A549 (cell line): Measurements from ENCODE around the gene PSMA7. TPM values are rescaled to one million over a fixed set of nuclear protein-coding genes. Genes with fewer than 3 reads are reported as not detected.

ENCODE experiments used
- ATAC-seq, 2 experiments: fragments of 200-7000 bp in 1 of 2; fragments of >200 bp in 1 of 2; cut with Nextera tagmentation in 1 of 2; cut with Tn5 transposase in 1 of 2; 3 replicates each; pipeline versions ENCODE4 v1.8.0 to v1.9.1; 2018 to 2020; ENCODE audit warnings: mild to moderate bottlenecking in 1 of 2, moderate library complexity in 1 of 2
- CTCF ChIA-PET: fragments of 300-600 bp; sonication (Branson Sonifier 250); formaldehyde crosslinking; extraction: SDS; loops from one replicate; lab custom pipeline; 2021; ENCODE audit warnings: antibody characterized with exemption, inconsistent platforms; lab: Yijun Ruan, JAX
- POLR2A ChIA-PET: fragments of 350-600 bp; formaldehyde crosslinking; extraction: SDS; loops from one replicate; lab custom pipeline; 2021; ENCODE audit warnings: antibody characterized with exemption, inconsistent platforms; lab: Yijun Ruan, JAX
- DNase-seq, 2 experiments: peaks; one replicate each; pipeline versions ENCODE4 v3.0.0 to v3.0.0-alpha.2; 2011 to 2016; ENCODE audit warnings: low read depth in 1 of 2, low spot score in 1 of 2
- FAIRE-seq: peaks from 2 replicates; lab custom pipeline; 2011; peaks lifted over from hg19 to GRCh38; lab: Jason Lieb, UNC
- H3K27ac ChIP-seq, 2 experiments: fragments of >200 bp; sonication (Bioruptor Twin); formaldehyde crosslinking; 3 replicates each; pipeline ENCODE4 v1.5.1; 2016 to 2017
- H3K4me1 ChIP-seq: fragments of >200 bp; sonication (Bioruptor Twin); formaldehyde crosslinking; 3 replicates; pipeline ENCODE4 v1.6.1; 2016
- H3K4me2 ChIP-seq: fragments of >200 bp; sonication (Bioruptor Twin); formaldehyde crosslinking; 3 replicates; pipeline ENCODE4 v1.6.1; 2016
- H3K4me3 ChIP-seq: fragments of >200 bp; sonication (Bioruptor Twin); formaldehyde crosslinking; 3 replicates; pipeline ENCODE4 v1.5.1; 2016
- H3K9me3 ChIP-seq: fragments of >200 bp; sonication (Bioruptor Twin); formaldehyde crosslinking; 3 replicates; pipeline ENCODE4 v1.6.1; 2016
- BHLHE40 ChIP-seq: IDR thresholded peaks from 2 replicates; pipeline ENCODE4 v1.6.1; 2012; ENCODE audit warnings: low read depth, low read length, inconsistent platforms
- CBX2 ChIP-seq: fragments of 200-600 bp; sonication (generic); IDR thresholded peaks from 2 replicates; pipeline ENCODE4 v1.6.1; 2016; ENCODE audit warnings: low read depth, mild to moderate bottlenecking, borderline replicate concordance
- CBX8 ChIP-seq: fragments of 200-600 bp; sonication (generic); IDR thresholded peaks from 2 replicates; pipeline ENCODE4 v1.6.1; 2016
- CHD4 ChIP-seq: fragments of 200-600 bp; sonication (generic); IDR thresholded peaks from 2 replicates; pipeline ENCODE4 v1.6.1; 2016; ENCODE audit warnings: antibody characterized with exemption, mild to moderate bottlenecking, borderline replicate concordance
- EHF ChIP-seq: fragments of 250-450 bp; sonication (Bioruptor Pico); IDR thresholded peaks from 2 replicates; pipeline ENCODE4 v1.5.0; 2020; ENCODE audit warnings: mild to moderate bottlenecking
- EP300 ChIP-seq, 2 experiments: fragments of >200 bp; sonication (Bioruptor Twin); formaldehyde crosslinking; IDR thresholded peaks; 2 replicates in 1 of 2; 3 replicates in 1 of 2; pipeline ENCODE4 v1.6.1; 2016 to 2017
- FOSB ChIP-seq: fragments of 250-450 bp; sonication (Bioruptor Pico); IDR thresholded peaks from 2 replicates; pipeline ENCODE4 v1.5.0; 2020; ENCODE audit warnings: mild to moderate bottlenecking, moderate library complexity
- FOSL2 ChIP-seq, 2 experiments: fragments of 450-650 bp in 1 of 2; fragments of >200 bp in 1 of 2; sonication (Bioruptor Twin) in 1 of 2; formaldehyde crosslinking; IDR thresholded peaks; 2 replicates each; pipeline versions ENCODE4 v1.5.0 to v1.6.1; 2016 to 2020; ENCODE audit warnings: mild to moderate bottlenecking in 1 of 2, moderate library complexity in 1 of 2
- FOXS1 ChIP-seq: fragments of 250-450 bp; sonication (Bioruptor Pico); IDR thresholded peaks from 2 replicates; pipeline ENCODE4 v1.5.0; 2020; ENCODE audit warnings: mild to moderate bottlenecking, moderate library complexity
- GATA3 ChIP-seq: IDR thresholded peaks from 2 replicates; pipeline ENCODE4 v1.6.1; 2012; ENCODE audit warnings: borderline replicate concordance
- HOXB5 ChIP-seq: fragments of 250-450 bp; sonication (Bioruptor Pico); IDR thresholded peaks from 2 replicates; pipeline ENCODE4 v1.5.0; 2020; ENCODE audit warnings: mild to moderate bottlenecking, moderate library complexity
- JUN ChIP-seq, 2 experiments: fragments of >200 bp; sonication (Bioruptor Twin); formaldehyde crosslinking; IDR thresholded peaks; 2 replicates in 1 of 2; 3 replicates in 1 of 2; pipeline ENCODE4 v1.6.1; 2016 to 2017
- KDM1A ChIP-seq: fragments of 200-600 bp; sonication (generic); IDR thresholded peaks from 2 replicates; pipeline ENCODE4 v1.6.1; 2016; ENCODE audit warnings: low read depth, mild to moderate bottlenecking
- KDM5A ChIP-seq: fragments of 200-600 bp; sonication (generic); IDR thresholded peaks from 2 replicates; pipeline ENCODE4 v1.6.1; 2016; ENCODE audit warnings: antibody characterized with exemption, mild to moderate bottlenecking
- MAZ ChIP-seq: fragments of 150-350 bp; IDR thresholded peaks from 2 replicates; pipeline ENCODE4 v1.6.1; 2014; ENCODE audit warnings: antibody characterized with exemption, low read depth, low read length, borderline replicate concordance
- MYC ChIP-seq: IDR thresholded peaks from 2 replicates; pipeline ENCODE4 v1.6.1; 2012; ENCODE audit warnings: mild to moderate bottlenecking, inconsistent platforms, low read length, improper control_type of control experiment, borderline replicate concordance
- NFE2L2 ChIP-seq: fragments of 150-350 bp; conservative IDR thresholded peaks from 2 replicates; pipeline ENCODE4 v1.6.1; 2014; ENCODE audit warnings: low read length
- PHF8 ChIP-seq: fragments of 200-600 bp; sonication (generic); IDR thresholded peaks from 2 replicates; pipeline ENCODE4 v1.6.1; 2016; ENCODE audit warnings: low read depth, mild to moderate bottlenecking, antibody characterized with exemption, moderate library complexity, borderline replicate concordance
- POLR2AphosphoS2 ChIP-seq: conservative IDR thresholded peaks from 2 replicates; pipeline ENCODE4 v1.6.1; 2012; ENCODE audit warnings: low read length, improper control_type of control experiment, inconsistent platforms
- RCOR1 ChIP-seq: fragments of 150-350 bp; IDR thresholded peaks from 2 replicates; pipeline ENCODE4 v1.6.1; 2014; ENCODE audit warnings: antibody characterized with exemption, low read length, low read depth
- TFCP2L1 ChIP-seq: fragments of 250-450 bp; sonication (Bioruptor Pico); IDR thresholded peaks from 2 replicates; pipeline ENCODE4 v1.5.0; 2021; ENCODE audit warnings: mild to moderate bottlenecking
- ZFP36 ChIP-seq: fragments of 450-650 bp; IDR thresholded peaks from 2 replicates; pipeline ENCODE4 v1.6.1; 2014; ENCODE audit warnings: borderline replicate concordance; ENCODE audit not compliant: partially characterized antibody
- ZSCAN20 ChIP-seq: fragments of 250-450 bp; sonication (Bioruptor Pico); IDR thresholded peaks from 2 replicates; pipeline ENCODE4 v1.8.0; 2022; ENCODE audit warnings: mild to moderate bottlenecking, moderate library complexity
- WGBS: methylation state at CpG from one replicate; pipeline ENCODE4 v1.1.6; 2017; ENCODE audit errors: missing lambda C conversion rate; 5-methylcytosine and 5-hydroxymethylcytosine counted together
- polyA plus RNA-seq, 4 experiments: library from polyadenylated mRNA; depleted of rRNA in 3 of 4; stranded (reverse); fragments of >200 nt; fragmentation: RNase III in 1 of 4; extraction: RNeasy Plus Mini Kit Qiagen cat#74134 plus additional on column Dnase treatment in 1 of 4; gene quantifications; 2 replicates in 3 of 4; 3 replicates in 1 of 4; pipeline ENCODE4 v1.2.3, GENCODE V29; 2011 to 2017
- TF ChIP-seq, protein P1 (sequence below): fragments of 250-450 bp; sonication (Bioruptor Pico); IDR thresholded peaks from 2 replicates; pipeline ENCODE4 v1.5.0; 2020; ENCODE audit warnings: low read depth, mild to moderate bottlenecking, moderate library complexity

PSMA7 gene
- polyA plus RNA-seq, 2 of the 4 experiments (the other 2 are of a cell fraction), result 511 to 562 TPM

DNA sequence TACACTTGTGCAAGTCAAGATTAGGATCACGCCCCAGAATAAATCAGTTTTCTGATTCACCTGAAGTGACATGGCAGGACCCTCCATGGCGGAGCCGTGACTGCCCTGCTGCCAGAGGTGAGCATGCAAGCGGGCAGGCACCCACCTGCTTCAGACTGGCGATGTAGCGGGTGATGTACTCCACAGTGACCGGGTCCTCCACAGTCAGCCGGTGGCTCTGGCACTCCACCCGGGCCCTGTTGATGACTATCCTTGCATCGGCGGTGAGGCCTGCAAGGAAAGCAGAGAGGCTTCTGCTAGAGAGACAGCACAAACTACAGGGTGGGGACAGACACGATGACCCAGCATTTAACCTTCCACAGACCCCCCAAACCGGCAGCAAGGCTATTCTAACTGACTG, 3.6 kb downstream of the PSMA7 start:
- WGBS, result 93% methylated on average over 8 of the region's 13 CpGs
- ChIA-PET CTCF (no interaction called here), POLR2A (no interaction called here)
- Histone ChIP-seq H3K4me1 (peaks cover 11% of the 10 kb centered on the region), H3K4me3 (no peak overlapping the region), H3K27ac (no peak overlapping the region), H3K9me3 (no peaks in the 10 kb centered on the region), H3K4me2 (no peak overlapping the region)
- FAIRE-seq (no peak), ATAC-seq (no peak), DNase-seq (no peak)
- no peak for TF ChIP-seq HOXB5 (CRISPR knock-in tag)
- TF ChIP-seq CBX8, result no peak
- no peak for TF ChIP-seq FOSL2 (IDR thresholded peaks at IDR 0.05)
- no peak for TF ChIP-seq FOSL2 (CRISPR knock-in tag; IDR thresholded peaks at IDR 0.05)
- TF ChIP-seq FOXS1 (CRISPR knock-in tag), result no peak
- TF ChIP-seq CHD4, result no peak
- no peak for TF ChIP-seq ZSCAN20 (CRISPR knock-in tag)
- TF ChIP-seq TFCP2L1 (CRISPR knock-in tag), result no peak

DNA sequence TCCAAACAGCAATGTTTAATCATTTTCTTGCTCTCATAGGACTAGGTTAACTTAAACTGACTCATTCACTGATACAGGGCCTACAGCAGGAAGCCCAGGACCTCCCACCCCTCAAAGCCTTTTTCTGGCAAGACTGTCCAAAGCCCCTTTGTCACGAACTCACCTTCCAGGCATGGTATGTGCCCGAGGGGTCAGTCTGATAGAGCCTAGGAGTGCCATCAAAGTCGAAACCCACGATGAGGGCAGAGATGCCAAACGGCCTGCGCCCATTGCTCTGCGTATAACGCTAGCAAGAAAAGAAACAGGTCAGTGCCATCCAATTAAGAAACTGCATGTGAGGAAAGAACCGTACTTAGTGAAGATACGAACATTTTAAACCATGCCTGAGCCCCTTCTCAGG, 4.3 kb downstream of the PSMA7 start:
- H3K4me1 ChIP-seq, result peaks cover 10% of the 10 kb centered on the region
- 97% methylated on average over 10 of the region's 10 CpGs for WGBS
- no peaks in the 10 kb centered on the region for H3K9me3 ChIP-seq
- ChIA-PET CTCF (interaction anchor here (0.5 to 5.1 kb wide), 4 partner anchors 11 to 664 kb away, joined by 3 to 75 read pairs (median 8); no protein-coding TSS in a partner anchor), POLR2A (interaction anchor here (1.3 kb wide), 1 partner anchor 17 kb away, joined by 3 read pairs; no protein-coding TSS in a partner anchor)
- H3K4me3 ChIP-seq, result no peak overlapping the region
- FAIRE-seq, result no peak
- no peak for DNase-seq
- ATAC-seq, result no peak
- TF ChIP-seq NFE2L2 (no peak), FOSB (CRISPR knock-in tag) (no peak), KDM1A (no peak), ZFP36 (no peak), KDM5A (no peak), EHF (CRISPR knock-in tag) (no peak)
- H3K27ac ChIP-seq, result no peak overlapping the region
- H3K4me2 ChIP-seq, result no peak overlapping the region

- H3K9me3 ChIP-seq, result no peaks in the 10 kb centered on the region
- FAIRE-seq, result no peak
- H3K4me1 ChIP-seq, result peaks cover 10% of the 10 kb centered on the region
- no peak overlapping the region for H3K4me2 ChIP-seq
- ChIA-PET CTCF (interaction anchor here (0.5 to 5.1 kb wide), 9 partner anchors 10 to 664 kb away, joined by 3 to 75 read pairs (median 4); no protein-coding TSS in a partner anchor), POLR2A (interaction anchor here (0.6 to 1.3 kb wide), 2 partner anchors 16 to 1021 kb away, joined by 3 to 9 read pairs; no protein-coding TSS in a partner anchor)
- H3K4me3 ChIP-seq, result no peak overlapping the region
- TF ChIP-seq POLR2AphosphoS2 (0 out of 2 replicates have a peak, but pooled peaks have one; percentile 57), PHF8 (no peak), BHLHE40 (no peak), CBX2 (no peak)
- TF ChIP-seq, protein P1, sequence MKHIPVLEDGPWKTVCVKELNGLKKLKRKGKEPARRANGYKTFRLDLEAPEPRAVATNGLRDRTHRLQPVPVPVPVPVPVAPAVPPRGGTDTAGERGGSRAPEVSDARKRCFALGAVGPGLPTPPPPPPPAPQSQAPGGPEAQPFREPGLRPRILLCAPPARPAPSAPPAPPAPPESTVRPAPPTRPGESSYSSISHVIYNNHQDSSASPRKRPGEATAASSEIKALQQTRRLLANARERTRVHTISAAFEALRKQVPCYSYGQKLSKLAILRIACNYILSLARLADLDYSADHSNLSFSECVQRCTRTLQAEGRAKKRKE (CRISPR knock-in tag), result no peak
- H3K27ac ChIP-seq, result no peak overlapping the region
- ATAC-seq, result no peak
- no peak for DNase-seq
- WGBS, result 84% methylated on average over 11 of the region's 11 CpGs
Observed at GRCh38 chr20:62138204-62138543, 5.0 kb downstream of the PSMA7 start.

DNA sequence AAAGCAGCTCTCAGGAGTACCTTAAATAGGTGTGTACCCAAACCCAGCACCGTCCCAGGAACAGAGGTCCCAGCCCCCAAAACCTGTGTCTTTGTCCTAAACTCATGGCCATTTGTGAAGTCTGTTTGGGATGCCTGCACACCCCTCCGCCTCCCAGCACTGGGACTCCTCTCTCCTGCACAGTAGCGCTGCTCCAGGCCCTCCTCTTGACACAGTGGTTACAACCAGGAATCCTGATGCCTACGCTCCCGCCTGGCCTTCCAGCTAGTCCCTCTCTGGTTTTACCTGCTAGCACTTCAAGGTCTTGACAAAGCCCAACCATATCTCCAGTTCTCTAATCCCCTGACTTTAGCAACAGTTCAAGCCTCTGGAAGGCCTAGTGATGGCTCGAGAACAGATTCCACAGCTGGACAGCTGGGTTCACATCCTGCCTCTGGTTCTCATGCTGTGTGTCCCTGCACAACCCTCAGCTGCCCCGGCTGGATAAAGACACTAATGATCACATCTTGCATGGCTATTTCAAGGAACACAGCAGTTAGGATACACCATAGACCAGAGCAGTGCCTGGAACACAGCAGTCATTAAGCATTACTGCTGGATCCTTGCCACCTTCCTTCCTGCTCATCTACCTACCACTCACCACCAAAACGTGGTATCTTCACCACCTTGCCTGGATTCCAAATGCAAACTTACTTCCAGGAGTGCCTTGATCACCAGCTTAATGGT, 5.6 kb downstream of the PSMA7 start:
- Histone ChIP-seq H3K4me2 (no peak overlapping the region), H3K4me3 (no peak overlapping the region), H3K4me1 (peaks cover 10% of the 10 kb centered on the region), H3K27ac (no peak overlapping the region), H3K9me3 (no peaks in the 10 kb centered on the region)
- CTCF ChIA-PET, result interaction anchor here (0.6 to 5.1 kb wide), 10 partner anchors 10 to 165 kb away, joined by 3 to 75 read pairs (median 4); no protein-coding TSS in a partner anchor
- FAIRE-seq (no peak), DNase-seq (no peak), ATAC-seq (no peak)
- WGBS, result 88% methylated on average over 8 of the region's 8 CpGs
- TF ChIP-seq MYC (no peak), KDM5A (no peak), EP300 (IDR thresholded peaks at IDR 0.05) (no peak), JUN (IDR thresholded peaks at IDR 0.05) (0 out of 5 replicates have a peak, but pooled peaks of 1 of the 2 experiments have one; percentile 7), MAZ (no peak), RCOR1 (no peak), GATA3 (no peak)
- POLR2A ChIA-PET, result interaction anchor here (0.6 to 1.5 kb wide), 3 partner anchors 16 to 1020 kb away, joined by 3 to 9 read pairs (median 4); no protein-coding TSS in a partner anchor
